ENCODE data around the gene LRG1.

- TF ChIP-seq CTCF (IDR thresholded peaks at IDR 0.05) (no peak), EP300 (IDR thresholded peaks at IDR 0.05) (no peak)
These were observed 40.5 kb downstream of the LRG1 start for GRCh38 chr19:4499318-4499717.

All from ovary (tissue), 3 donors.